Measurements from ENCODE around the gene AQP3.

GRCh38 chr9:33471361-33471760, 24.0 kb upstream of the AQP3 start:
- no peak for TF ChIP-seq ZNF724P (CRISPR knock-in tag; IDR thresholded peaks at IDR 0.05; ENCODE audit: borderline replicate concordance)
- no peak for TF ChIP-seq CERS6 (CRISPR knock-in tag; IDR thresholded peaks at IDR 0.05)
- TF ChIP-seq NR3C1 (CRISPR knock-in tag; IDR thresholded peaks at IDR 0.05) = no peak
- no peak for TF ChIP-seq EZH2 (conservative IDR thresholded peaks at IDR 0.05; ENCODE audit: low read depth, low read length)
- no peak for TF ChIP-seq FOXP1 (IDR thresholded peaks at IDR 0.05)
- TF ChIP-seq FOXP1 (CRISPR knock-in tag; IDR thresholded peaks at IDR 0.05) = no peak
- TF ChIP-seq MAX (IDR thresholded peaks at IDR 0.05) = no peak
- no peak for TF ChIP-seq RCOR2 (CRISPR knock-in tag; IDR thresholded peaks at IDR 0.05)
- TF ChIP-seq TBL1XR1 (IDR thresholded peaks at IDR 0.05; ENCODE audit: borderline replicate concordance, low read length, partially characterized antibody) = no peak

Data from HepG2 (cell line).